Measurements from ENCODE around the gene STRN3. TPM values are rescaled to one million over a fixed set of nuclear protein-coding genes. Genes with fewer than 3 reads are reported as not detected.
"Not testable (repeated sequence)": the region's sequence is repeated elsewhere in the genome, so short reads cannot be mapped to it uniquely, and the experiment has no call there.

STRN3 gene
- polyA plus RNA-seq, 1 donor: 36.6 TPM

- Histone ChIP-seq H3K4me1 (ENCODE audit: control insufficient read depth, insufficient read depth, low read length) (no peaks in the 10 kb centered on the region), H3K9me3 (ENCODE audit: control insufficient read depth, low read depth, low read length) (no peaks in the 10 kb centered on the region), H3K36me3 (ENCODE audit: control insufficient read depth, insufficient read depth, low read length) (peaks cover 6% of the 10 kb centered on the region), H3K27ac (ENCODE audit: low read length) (no peak overlapping the region), H3K4me3 (ENCODE audit: low read length) (no peak overlapping the region), H3K27me3 (ENCODE audit: control insufficient read depth, insufficient read depth, low read length) (no peaks in the 10 kb centered on the region)
- WGBS (ENCODE audit: insufficient coverage, low lambda C conversion rate): 93% methylated on average over 3 of the region's 10 CpGs
- no peak for DNase-seq
Measured at GRCh38 chr14:30958555-30959407, 67.4 kb downstream of the STRN3 start.

GRCh38 chr14:30957813-30958370 is 68.3 kb downstream of the STRN3 start:
- peak; percentile 4 to 22 for DNase-seq
- Histone ChIP-seq H3K4me1 (ENCODE audit: control insufficient read depth, insufficient read depth, low read length) (no peaks in the 10 kb centered on the region), H3K36me3 (ENCODE audit: control insufficient read depth, insufficient read depth, low read length) (peaks cover 9% of the 10 kb centered on the region), H3K27me3 (ENCODE audit: control insufficient read depth, insufficient read depth, low read length) (no peaks in the 10 kb centered on the region), H3K9me3 (ENCODE audit: control insufficient read depth, low read depth, low read length) (no peaks in the 10 kb centered on the region), H3K27ac (ENCODE audit: low read length) (no peak overlapping the region), H3K4me3 (ENCODE audit: low read length) (no peak overlapping the region)
- WGBS (ENCODE audit: insufficient coverage, low lambda C conversion rate): no CpG with 5 or more reads among the region's 5 CpGs

- Histone ChIP-seq H3K4me3 (ENCODE audit: low read length) (no peak overlapping the region), H3K27ac (ENCODE audit: low read length) (no peak overlapping the region), H3K27me3 (ENCODE audit: control insufficient read depth, insufficient read depth, low read length) (no peaks in the 10 kb centered on the region), H3K4me1 (ENCODE audit: control insufficient read depth, insufficient read depth, low read length) (no peaks in the 10 kb centered on the region), H3K9me3 (ENCODE audit: control insufficient read depth, low read depth, low read length) (no peaks in the 10 kb centered on the region), H3K36me3 (ENCODE audit: control insufficient read depth, insufficient read depth, low read length) (peaks cover 48% of the 10 kb centered on the region)
- DNase-seq: no peak
- WGBS (ENCODE audit: insufficient coverage, low lambda C conversion rate): no CpG with 5 or more reads among the region's 2 CpGs
Measured at GRCh38 chr14:30949651-30950050, 76.5 kb downstream of the STRN3 start.

GRCh38 chr14:30943694-30944093 is 82.5 kb downstream of the STRN3 start:
- H3K27me3 ChIP-seq (ENCODE audit: control insufficient read depth, insufficient read depth, low read length): no peaks in the 10 kb centered on the region
- H3K4me3 ChIP-seq (ENCODE audit: low read length): no peak overlapping the region
- peaks cover 54% of the 10 kb centered on the region for H3K36me3 ChIP-seq (ENCODE audit: control insufficient read depth, insufficient read depth, low read length)
- H3K9me3 ChIP-seq (ENCODE audit: control insufficient read depth, low read depth, low read length): no peaks in the 10 kb centered on the region
- no peak overlapping the region for H3K27ac ChIP-seq (ENCODE audit: low read length)
- DNase-seq: no peak
- WGBS (ENCODE audit: insufficient coverage, low lambda C conversion rate): 100% methylated on average over 1 of the region's 4 CpGs
- H3K4me1 ChIP-seq (ENCODE audit: control insufficient read depth, insufficient read depth, low read length): no peaks in the 10 kb centered on the region

- no peak overlapping the region for H3K27ac ChIP-seq (ENCODE audit: low read length)
- peaks cover 43% of the 10 kb centered on the region for H3K36me3 ChIP-seq (ENCODE audit: control insufficient read depth, insufficient read depth, low read length)
- no peak for DNase-seq
- H3K4me3 ChIP-seq (ENCODE audit: low read length): no peak overlapping the region
- H3K27me3 ChIP-seq (ENCODE audit: control insufficient read depth, insufficient read depth, low read length): no peaks in the 10 kb centered on the region
- H3K9me3 ChIP-seq (ENCODE audit: control insufficient read depth, low read depth, low read length): no peaks in the 10 kb centered on the region
- no peaks in the 10 kb centered on the region for H3K4me1 ChIP-seq (ENCODE audit: control insufficient read depth, insufficient read depth, low read length)
- whole genome bisulfite sequencing (ENCODE audit: insufficient coverage, low lambda C conversion rate): no CpG with 5 or more reads among the region's 4 CpGs
Measured at GRCh38 chr14:30940886-30941285, 85.3 kb downstream of the STRN3 start.

GRCh38 chr14:30938617-30939016 is 87.6 kb downstream of the STRN3 start:
- no peaks in the 10 kb centered on the region for H3K4me1 ChIP-seq (ENCODE audit: control insufficient read depth, insufficient read depth, low read length)
- H3K4me3 ChIP-seq (ENCODE audit: low read length): no peak overlapping the region
- DNase-seq: no peak
- no peak overlapping the region for H3K27ac ChIP-seq (ENCODE audit: low read length)
- H3K27me3 ChIP-seq (ENCODE audit: control insufficient read depth, insufficient read depth, low read length): no peaks in the 10 kb centered on the region
- peaks cover 39% of the 10 kb centered on the region for H3K36me3 ChIP-seq (ENCODE audit: control insufficient read depth, insufficient read depth, low read length)
- H3K9me3 ChIP-seq (ENCODE audit: control insufficient read depth, low read depth, low read length): no peaks in the 10 kb centered on the region
- 100% methylated on average over 2 of the region's 2 CpGs for WGBS (ENCODE audit: insufficient coverage, low lambda C conversion rate)

GRCh38 chr14:30935445-30935844 is 90.7 kb downstream of the STRN3 start:
- Histone ChIP-seq H3K4me3 (ENCODE audit: low read length) (no peak overlapping the region), H3K36me3 (ENCODE audit: control insufficient read depth, insufficient read depth, low read length) (peaks cover 29% of the 10 kb centered on the region), H3K27ac (ENCODE audit: low read length) (no peak overlapping the region), H3K27me3 (ENCODE audit: control insufficient read depth, insufficient read depth, low read length) (no peaks in the 10 kb centered on the region), H3K9me3 (ENCODE audit: control insufficient read depth, low read depth, low read length) (no peaks in the 10 kb centered on the region), H3K4me1 (ENCODE audit: control insufficient read depth, insufficient read depth, low read length) (no peaks in the 10 kb centered on the region)
- WGBS (ENCODE audit: insufficient coverage, low lambda C conversion rate): 100% methylated on average over 1 of the region's 2 CpGs
- DNase-seq: no peak

- peaks cover 27% of the 10 kb centered on the region for H3K36me3 ChIP-seq (ENCODE audit: control insufficient read depth, insufficient read depth, low read length)
- not testable (repeated sequence) for H3K4me1 ChIP-seq (ENCODE audit: control insufficient read depth, insufficient read depth, low read length); H3K27ac ChIP-seq (ENCODE audit: low read length); DNase-seq; H3K4me3 ChIP-seq (ENCODE audit: low read length); H3K27me3 ChIP-seq (ENCODE audit: control insufficient read depth, insufficient read depth, low read length); H3K9me3 ChIP-seq (ENCODE audit: control insufficient read depth, low read depth, low read length)
- WGBS (ENCODE audit: insufficient coverage, low lambda C conversion rate): no CpG with 5 or more reads among the region's 13 CpGs
Measured at GRCh38 chr14:30933937-30934336, 92.2 kb downstream of the STRN3 start.

- no peaks in the 10 kb centered on the region for H3K27me3 ChIP-seq (ENCODE audit: control insufficient read depth, insufficient read depth, low read length)
- DNase-seq: no peak
- H3K4me1 ChIP-seq (ENCODE audit: control insufficient read depth, insufficient read depth, low read length): no peaks in the 10 kb centered on the region
- no peaks in the 10 kb centered on the region for H3K9me3 ChIP-seq (ENCODE audit: control insufficient read depth, low read depth, low read length)
- peaks cover 16% of the 10 kb centered on the region for H3K36me3 ChIP-seq (ENCODE audit: control insufficient read depth, insufficient read depth, low read length)
- no peak overlapping the region for H3K27ac ChIP-seq (ENCODE audit: low read length)
- H3K4me3 ChIP-seq (ENCODE audit: low read length): no peak overlapping the region
Measured at GRCh38 chr14:30928462-30928861, 97.7 kb downstream of the STRN3 start.

- Histone ChIP-seq H3K27me3 (ENCODE audit: control insufficient read depth, insufficient read depth, low read length) (no peaks in the 10 kb centered on the region), H3K36me3 (ENCODE audit: control insufficient read depth, insufficient read depth, low read length) (peaks cover 19% of the 10 kb centered on the region), H3K27ac (ENCODE audit: low read length) (no peak overlapping the region), H3K4me3 (ENCODE audit: low read length) (no peak overlapping the region), H3K4me1 (ENCODE audit: control insufficient read depth, insufficient read depth, low read length) (no peaks in the 10 kb centered on the region), H3K9me3 (ENCODE audit: control insufficient read depth, low read depth, low read length) (no peaks in the 10 kb centered on the region)
- DNase-seq: no peak
- whole genome bisulfite sequencing (ENCODE audit: insufficient coverage, low lambda C conversion rate): 92% methylated on average over 2 of the region's 2 CpGs
Measured at GRCh38 chr14:30925254-30925653, 100.9 kb downstream of the STRN3 start.

GRCh38 chr14:30921788-30922187 is 104.4 kb downstream of the STRN3 start:
- Histone ChIP-seq H3K4me3 (ENCODE audit: low read length) (no peak overlapping the region), H3K27ac (ENCODE audit: low read length) (no peak overlapping the region), H3K27me3 (ENCODE audit: control insufficient read depth, insufficient read depth, low read length) (no peaks in the 10 kb centered on the region), H3K9me3 (ENCODE audit: control insufficient read depth, low read depth, low read length) (no peaks in the 10 kb centered on the region), H3K36me3 (ENCODE audit: control insufficient read depth, insufficient read depth, low read length) (peaks cover 19% of the 10 kb centered on the region), H3K4me1 (ENCODE audit: control insufficient read depth, insufficient read depth, low read length) (no peaks in the 10 kb centered on the region)
- no CpG with 5 or more reads among the region's 2 CpGs for WGBS (ENCODE audit: insufficient coverage, low lambda C conversion rate)
- no peak for DNase-seq

All from large intestine (tissue), 3 donors.